T-helper 17 cell (primary cell): ENCODE results near the gene TMIGD1. TPM values are rescaled to one million over a fixed set of nuclear protein-coding genes. Genes with fewer than 3 reads are reported as not detected.

ENCODE experiments used
- ATAC-seq: fragments of 150-1000 bp; cut with Tn5 transposase; 2 replicates; pipeline ENCODE4 v1.10.0; 2021; ENCODE audit warnings: mild to moderate bottlenecking, moderate library complexity
- DNase-seq, 3 donors: peaks; one replicate each; pipeline versions ENCODE4 v3.0.0 to v3.0.0-alpha.2; 2020 to 2021
- H3K9me3 ChIP-seq: one replicate; pipeline ENCODE4 v1.7.0; 2013; ENCODE audit warnings: low read length, mild to moderate bottlenecking; ENCODE audit not compliant: control insufficient read depth, poor library complexity, severe bottlenecking
- H3K27ac Mint-ChIP-seq: one replicate; pipeline ENCODE4 v1.8.0; 2022; ENCODE audit warnings: mild to moderate bottlenecking, moderate library complexity, mixed read lengths
- H3K27me3 Mint-ChIP-seq: one replicate; pipeline ENCODE4 v1.8.0; 2022; ENCODE audit warnings: mixed read lengths
- H3K36me3 Mint-ChIP-seq: one replicate; pipeline ENCODE4 v1.8.0; 2022; ENCODE audit warnings: low read depth, mixed read lengths
- H3K4me1 Mint-ChIP-seq: one replicate; pipeline ENCODE4 v1.8.0; 2022; ENCODE audit warnings: mild to moderate bottlenecking, mixed read lengths
- H3K4me3 Mint-ChIP-seq: one replicate; pipeline ENCODE4 v1.8.0; 2022; ENCODE audit warnings: mild to moderate bottlenecking, moderate library complexity, mixed read lengths
- total RNA-seq, 4 donors: library from RNA in 2 of 4; stranded (reverse) in 2 of 4; gene quantifications; one replicate each; pipeline ENCODE4 v1.2.3 and lab custom pipeline; 2022 to 2026

Gene TMIGD1
- total RNA-seq, 2 donors from 2014 or later: not detected

GRCh38 chr17:30310562-30310961 lies 23.3 kb downstream of the TMIGD1 start:
- Mint-ChIP-seq H3K4me1 (peaks cover 14% of the 10 kb centered on the region), H3K36me3 (no peaks in the 10 kb centered on the region), H3K4me3 (no peak overlapping the region), H3K27me3 (no peaks in the 10 kb centered on the region), H3K27ac (no peak overlapping the region)
- ATAC-seq (no peak), DNase-seq (no peak)
- H3K9me3 ChIP-seq: no peaks in the 10 kb centered on the region

GRCh38 chr17:30309591-30309990 lies 24.3 kb downstream of the TMIGD1 start:
- ATAC-seq (no peak), DNase-seq (no peak)
- no peaks in the 10 kb centered on the region for H3K36me3 Mint-ChIP-seq
- no peak overlapping the region for H3K27ac Mint-ChIP-seq
- H3K27me3 Mint-ChIP-seq: no peaks in the 10 kb centered on the region
- peaks cover 8% of the 10 kb centered on the region for H3K4me1 Mint-ChIP-seq
- no peak overlapping the region for H3K4me3 Mint-ChIP-seq
- H3K9me3 ChIP-seq: no peaks in the 10 kb centered on the region

DNA sequence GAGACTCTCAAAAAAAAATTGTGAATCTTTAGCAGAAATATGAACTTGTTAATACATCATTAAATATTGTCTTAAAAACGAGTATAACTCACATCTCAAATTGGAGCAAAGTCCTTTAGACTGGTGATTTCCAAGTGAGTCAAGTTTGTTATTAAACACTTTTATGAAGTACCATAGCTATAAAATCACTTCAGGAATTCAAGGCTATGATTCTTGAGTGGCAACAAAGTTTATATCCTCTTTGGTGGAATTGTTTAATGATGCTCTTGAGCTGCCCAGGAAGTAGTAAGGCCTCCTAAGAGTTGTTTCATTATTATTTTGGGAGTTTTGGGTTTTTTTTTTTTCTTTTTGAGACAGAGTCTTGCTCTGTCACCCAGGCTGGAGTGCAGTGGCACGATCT lies 25.5 kb downstream of the TMIGD1 start:
- Mint-ChIP-seq H3K4me3 (no peak overlapping the region), H3K4me1 (peaks cover 8% of the 10 kb centered on the region), H3K27ac (no peak overlapping the region), H3K36me3 (no peaks in the 10 kb centered on the region), H3K27me3 (no peaks in the 10 kb centered on the region)
- no peak for ATAC-seq
- no peaks in the 10 kb centered on the region for H3K9me3 ChIP-seq
- no peak for DNase-seq

DNA sequence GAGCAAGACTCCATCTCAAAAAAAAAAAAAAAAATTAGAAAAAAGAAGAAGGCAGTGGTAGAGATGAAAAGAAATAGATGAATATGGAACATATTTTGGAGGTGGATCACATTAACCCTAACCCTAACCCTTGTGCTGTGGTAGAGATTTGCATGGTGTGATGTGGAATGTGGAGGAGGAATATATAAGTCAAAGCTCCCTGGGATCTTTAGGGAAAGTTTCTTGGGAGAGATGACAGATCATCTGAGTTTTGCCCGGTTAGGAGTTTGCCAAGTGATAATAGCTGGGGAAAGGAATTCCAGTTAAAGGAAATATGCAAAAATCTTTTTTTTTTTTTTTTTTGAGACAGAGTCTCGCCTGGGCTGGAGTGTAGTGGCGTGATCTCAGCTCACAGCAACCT lies 29.1 kb downstream of the TMIGD1 start:
- peaks cover 5% of the 10 kb centered on the region for H3K4me1 Mint-ChIP-seq
- H3K4me3 Mint-ChIP-seq: no peak overlapping the region
- H3K9me3 ChIP-seq: no peaks in the 10 kb centered on the region
- no peaks in the 10 kb centered on the region for H3K27me3 Mint-ChIP-seq
- no peak overlapping the region for H3K27ac Mint-ChIP-seq
- DNase-seq (no peak), ATAC-seq (no peak)
- no peaks in the 10 kb centered on the region for H3K36me3 Mint-ChIP-seq

GRCh38 chr17:30302241-30302640 lies 31.6 kb downstream of the TMIGD1 start:
- H3K9me3 ChIP-seq: no peaks in the 10 kb centered on the region
- Mint-ChIP-seq H3K27me3 (no peaks in the 10 kb centered on the region), H3K4me1 (peaks cover 5% of the 10 kb centered on the region), H3K36me3 (no peaks in the 10 kb centered on the region), H3K4me3 (no peak overlapping the region), H3K27ac (no peak overlapping the region)
- no peak for ATAC-seq
- no peak for DNase-seq

DNA sequence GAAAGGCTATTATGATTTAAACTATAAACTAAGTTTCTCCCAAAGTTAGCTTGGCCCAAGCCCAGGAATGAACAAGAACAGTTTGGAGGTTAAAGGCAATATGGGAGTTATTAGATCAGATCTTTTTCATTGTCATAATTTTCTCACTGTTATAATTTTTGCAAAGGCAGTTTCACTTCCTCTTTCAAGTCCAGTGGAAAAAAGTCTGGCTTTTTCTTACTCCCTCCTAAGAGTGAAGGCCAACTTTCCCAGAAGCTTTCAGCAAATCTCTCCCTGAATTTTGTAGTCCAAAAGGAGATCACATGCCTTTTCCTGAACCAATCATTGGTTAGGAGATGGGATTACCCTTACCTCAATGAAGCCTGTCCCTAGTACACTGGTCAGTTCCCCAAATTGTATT lies 33.0 kb downstream of the TMIGD1 start:
- Mint-ChIP-seq H3K36me3 (no peaks in the 10 kb centered on the region), H3K4me1 (peaks cover 4% of the 10 kb centered on the region), H3K27me3 (no peaks in the 10 kb centered on the region), H3K4me3 (no peak overlapping the region), H3K27ac (no peak overlapping the region)
- H3K9me3 ChIP-seq: no peaks in the 10 kb centered on the region
- DNase-seq (no peak), ATAC-seq (no peak)

DNA sequence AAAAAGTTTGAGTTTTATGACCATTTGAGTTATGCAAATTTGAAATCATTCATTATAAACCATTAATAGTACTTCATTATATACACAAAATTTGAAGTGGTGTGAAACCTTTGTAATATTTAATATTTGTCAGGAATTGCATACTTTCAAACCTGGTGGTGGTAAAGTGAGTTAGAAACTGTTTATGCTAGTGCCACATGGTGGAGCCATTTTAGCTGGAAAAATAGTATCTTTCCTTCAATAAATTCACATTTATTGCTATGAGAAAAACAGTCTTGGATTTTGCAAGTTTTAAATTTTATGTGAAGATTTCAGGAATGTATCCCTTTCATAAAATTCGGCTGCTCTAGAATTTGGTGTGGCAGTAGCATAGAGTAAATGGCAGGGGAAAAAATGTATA lies 34.9 kb downstream of the TMIGD1 start:
- H3K36me3 Mint-ChIP-seq: no peaks in the 10 kb centered on the region
- no peaks in the 10 kb centered on the region for H3K9me3 ChIP-seq
- H3K4me1 Mint-ChIP-seq: peaks cover 2% of the 10 kb centered on the region
- H3K27me3 Mint-ChIP-seq: no peaks in the 10 kb centered on the region
- no peak overlapping the region for H3K4me3 Mint-ChIP-seq
- ATAC-seq (no peak), DNase-seq (no peak)
- H3K27ac Mint-ChIP-seq: no peak overlapping the region

DNA sequence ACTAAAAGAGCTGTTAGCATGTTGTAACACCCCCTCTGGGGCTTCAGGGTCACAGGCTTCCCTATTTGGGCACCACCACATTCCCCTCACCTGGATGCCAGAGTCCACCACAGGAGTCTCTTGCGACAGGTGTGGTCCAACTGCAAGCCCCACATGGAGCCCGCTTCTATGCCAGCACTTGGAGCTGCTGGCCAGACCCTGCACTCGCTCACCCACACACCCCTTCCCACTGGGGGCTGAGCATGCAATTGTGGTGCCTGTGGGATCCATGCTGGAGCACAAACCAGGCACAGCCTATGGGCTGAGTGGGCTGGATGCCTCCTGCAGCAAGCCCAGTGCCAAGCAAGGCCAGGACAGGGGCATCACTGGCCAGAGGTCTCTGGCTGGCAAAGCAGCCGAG lies 36.1 kb downstream of the TMIGD1 start:
- Mint-ChIP-seq H3K4me1 (peaks cover 2% of the 10 kb centered on the region), H3K4me3 (no peak overlapping the region)

GRCh38 chr17:30296499-30297080 lies 37.3 kb downstream of the TMIGD1 start:
- DNase-seq: no peak
- H3K27me3 Mint-ChIP-seq: no peaks in the 10 kb centered on the region
- no peak overlapping the region for H3K4me3 Mint-ChIP-seq
- no peaks in the 10 kb centered on the region for H3K36me3 Mint-ChIP-seq
- no peak overlapping the region for H3K27ac Mint-ChIP-seq
- no peaks in the 10 kb centered on the region for H3K9me3 ChIP-seq
- peaks cover 2% of the 10 kb centered on the region for H3K4me1 Mint-ChIP-seq
- no peak for ATAC-seq

More for the DNA sequence above, 36.1 kb downstream of the TMIGD1 start:
- Mint-ChIP-seq H3K27ac (peak overlapping the region; percentile 29), H3K36me3 (no peaks in the 10 kb centered on the region), H3K27me3 (no peaks in the 10 kb centered on the region)
- no peaks in the 10 kb centered on the region for H3K9me3 ChIP-seq
- ATAC-seq: no peak
- DNase-seq: no peak

DNA sequence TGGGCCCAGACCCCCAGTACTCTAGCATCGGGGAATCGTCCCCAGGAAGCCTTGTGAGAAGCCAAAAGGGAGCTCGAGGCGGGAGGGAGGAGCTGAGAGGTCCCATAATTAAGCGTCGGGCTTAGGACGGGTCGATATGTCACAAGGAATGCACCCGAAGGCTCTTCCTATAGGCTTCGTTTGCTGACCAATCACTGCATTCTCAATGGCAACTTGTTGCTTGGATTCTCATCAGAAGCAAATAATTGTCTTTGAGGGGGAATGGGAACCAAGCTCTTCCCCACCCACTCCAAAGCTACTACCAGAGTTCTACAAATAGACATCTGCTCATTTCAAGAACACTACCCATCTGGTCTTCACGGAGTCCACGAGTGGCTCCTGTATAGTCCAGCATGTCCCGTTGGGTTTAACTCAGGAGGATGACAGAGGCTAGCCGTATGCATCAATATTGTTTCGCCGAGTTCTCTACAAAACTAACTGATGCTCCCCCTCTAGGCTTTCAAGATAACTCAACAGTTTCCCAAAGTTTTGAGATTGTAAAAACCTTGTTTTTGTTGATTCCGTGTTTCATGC lies 41.5 kb downstream of the TMIGD1 start:
- ATAC-seq (no peak), DNase-seq (no peak)
- H3K27ac Mint-ChIP-seq: no peak overlapping the region
- H3K4me1 Mint-ChIP-seq: peaks cover 14% of the 10 kb centered on the region
- H3K27me3 Mint-ChIP-seq: no peaks in the 10 kb centered on the region
- no peak overlapping the region for H3K4me3 Mint-ChIP-seq
- H3K9me3 ChIP-seq: no peaks in the 10 kb centered on the region
- H3K36me3 Mint-ChIP-seq: peaks cover 2% of the 10 kb centered on the region

GRCh38 chr17:30291543-30292285 lies 42.1 kb downstream of the TMIGD1 start, which contains the start of gene BLMH:
TSS of gene BLMH (minus strand) at chr17:30291944. CDS start at chr17:30291819, 125 bp downstream.
- H3K4me1 Mint-ChIP-seq: peaks cover 14% of the 10 kb centered on the region
- H3K4me3 Mint-ChIP-seq: no peak within 1 kb of the TSS
- ATAC-seq (peak; percentile 89), DNase-seq (peak; percentile 68 to 74 (median 73))
- H3K9me3 ChIP-seq: no peaks in the 10 kb centered on the region
- H3K27me3 Mint-ChIP-seq: no peaks in the 10 kb centered on the region
- peak within 1 kb of the TSS; percentile 93 for H3K27ac Mint-ChIP-seq
- peaks cover 2% of the 10 kb centered on the region for H3K36me3 Mint-ChIP-seq

DNA sequence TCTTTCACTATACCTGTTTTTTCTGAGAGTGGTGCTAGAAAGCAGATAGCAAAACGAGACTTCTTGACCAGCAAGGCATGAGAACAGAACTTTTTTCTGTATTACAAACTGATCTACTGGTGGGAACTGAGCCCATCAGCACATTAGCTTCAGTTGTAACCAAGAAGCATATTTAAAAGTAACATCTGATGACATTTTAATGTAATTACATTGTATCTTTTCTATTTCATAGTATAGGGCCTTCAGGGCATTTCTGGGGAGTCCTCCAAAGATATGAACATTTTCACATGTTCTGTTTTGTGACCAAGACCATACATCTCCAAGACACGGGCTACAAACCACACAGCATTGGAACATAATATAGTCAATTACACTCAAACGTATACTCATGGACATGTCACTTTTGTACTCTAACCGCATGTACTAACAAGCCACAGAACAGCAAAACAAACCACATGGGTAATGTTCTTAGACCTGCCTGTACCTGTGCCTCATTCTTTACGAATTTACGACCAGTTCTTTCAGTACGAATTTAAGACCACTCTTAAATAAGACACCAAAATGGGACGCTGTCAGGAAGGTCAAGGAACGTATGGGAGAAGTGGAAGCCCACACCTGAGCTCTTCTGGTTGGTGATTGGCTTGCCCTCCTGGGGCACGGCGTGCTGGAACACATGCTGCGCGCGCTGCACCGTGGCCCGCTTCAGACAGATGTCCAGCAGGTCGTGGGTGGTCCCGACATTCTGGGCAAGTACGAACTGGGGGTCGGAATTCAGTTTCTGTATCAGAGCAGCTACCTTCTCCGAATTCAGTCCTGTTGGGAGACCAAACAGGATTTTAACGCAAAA lies 42.9 kb downstream of the TMIGD1 start:
- H3K4me3 Mint-ChIP-seq: no peak overlapping the region

GRCh38 chr17:30290077-30290476 lies 43.8 kb downstream of the TMIGD1 start:
- Mint-ChIP-seq H3K27ac (peak overlapping the region; percentile 93), H3K27me3 (no peaks in the 10 kb centered on the region), H3K4me1 (peaks cover 14% of the 10 kb centered on the region), H3K36me3 (peaks cover 2% of the 10 kb centered on the region), H3K4me3 (no peak overlapping the region)
- ATAC-seq (no peak), DNase-seq (no peak)
- H3K9me3 ChIP-seq: no peaks in the 10 kb centered on the region

More for the DNA sequence above, 42.9 kb downstream of the TMIGD1 start:
- no peak for DNase-seq
- H3K27me3 Mint-ChIP-seq: no peaks in the 10 kb centered on the region
- peaks cover 14% of the 10 kb centered on the region for H3K4me1 Mint-ChIP-seq
- peak overlapping the region; percentile 93 for H3K27ac Mint-ChIP-seq
- peaks cover 2% of the 10 kb centered on the region for H3K36me3 Mint-ChIP-seq
- peak; percentile 41 for ATAC-seq
- H3K9me3 ChIP-seq: no peaks in the 10 kb centered on the region
